GM21576 (cell line): ENCODE results near the gene TMEM121B.

Experiments used
- ATAC-seq: cut with Tn5 transposase; IDR thresholded peaks from one replicate; pipeline ENCODE4 v1.9.1; 2021; ENCODE audit warnings: mild to moderate bottlenecking, moderate library complexity; ENCODE audit not compliant: unreplicated experiment

TMEM121B gene

DNA sequence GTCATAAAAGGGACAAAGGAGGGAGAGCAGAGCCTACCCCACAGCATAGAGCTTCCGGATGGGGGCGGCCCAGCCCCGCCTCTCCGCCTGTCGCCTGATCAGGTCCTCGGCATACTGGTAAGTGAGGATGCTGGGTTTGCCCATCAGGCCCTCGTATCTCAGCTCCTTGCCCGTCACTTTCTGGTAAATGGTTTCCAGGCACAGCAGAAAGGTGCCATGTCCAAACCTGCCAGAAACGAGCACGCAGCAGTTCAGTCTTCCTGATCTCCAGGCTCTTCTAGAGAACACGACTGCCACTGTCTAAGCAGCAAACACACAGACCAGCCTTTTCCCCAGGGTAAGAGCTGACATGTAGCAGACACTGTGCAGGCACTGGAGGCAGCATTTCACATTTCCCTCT is 17.4 kb upstream of the TMEM121B start:
- no peak for ATAC-seq

- ATAC-seq, result no peak
Measured at GRCh38 chr22:17137861-17138425, 16.8 kb upstream of the TMEM121B start.

- no peak for ATAC-seq
Measured at GRCh38 chr22:17137170-17137569, 16.0 kb upstream of the TMEM121B start.

- ATAC-seq, result no peak
Measured at GRCh38 chr22:17135153-17135760, 14.1 kb upstream of the TMEM121B start.

- ATAC-seq, result no peak
Measured at GRCh38 chr22:17133137-17133536, 12.0 kb upstream of the TMEM121B start.

DNA sequence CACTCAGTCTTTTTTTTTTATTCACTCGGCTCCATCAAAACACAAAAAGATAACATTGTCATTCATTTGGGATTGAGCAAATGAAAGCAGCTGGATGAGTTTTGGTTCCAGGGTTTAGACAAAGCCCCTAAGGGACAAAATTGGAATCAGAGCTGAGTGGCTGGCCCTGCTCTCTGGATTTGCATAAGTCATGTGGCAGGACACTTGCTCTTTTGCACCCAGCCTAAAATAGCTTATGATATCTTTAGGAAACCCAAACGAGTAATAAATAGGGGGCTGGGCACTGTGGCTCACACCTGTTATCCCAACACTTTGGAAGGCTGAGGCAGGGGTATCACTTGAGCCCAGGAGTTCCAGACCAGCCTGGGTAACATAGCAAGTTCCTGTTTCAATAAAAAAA is 11.0 kb upstream of the TMEM121B start:
- no peak for ATAC-seq

- no peak for ATAC-seq
Measured at GRCh38 chr22:17131686-17132085, 10.5 kb upstream of the TMEM121B start.

DNA sequence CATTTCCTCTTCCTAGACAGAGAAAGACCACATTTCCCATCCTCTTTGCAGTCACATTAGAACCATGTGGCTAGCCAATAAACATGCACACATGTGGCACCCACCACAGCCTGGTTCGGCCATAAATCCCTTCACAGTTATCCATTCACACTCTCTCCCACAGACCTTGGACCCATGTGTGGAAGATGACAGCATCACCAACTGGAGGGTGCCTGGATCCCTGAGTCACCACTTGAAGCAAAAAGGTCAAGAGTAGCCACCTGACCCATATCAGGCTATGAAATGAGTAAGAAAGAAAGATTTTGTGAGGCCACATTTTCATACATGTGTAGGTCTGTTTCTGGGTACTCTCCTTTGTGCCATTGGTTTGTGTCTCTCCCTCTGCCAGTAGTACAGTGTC is 9.0 kb upstream of the TMEM121B start:
- no peak for ATAC-seq

GRCh38 chr22:17120711-17121232 is 388 bp downstream of the TMEM121B start:
- ATAC-seq, result no peak

GRCh38 chr22:17120281-17120680 is 879 bp downstream of the TMEM121B start:
- no peak for ATAC-seq

DNA sequence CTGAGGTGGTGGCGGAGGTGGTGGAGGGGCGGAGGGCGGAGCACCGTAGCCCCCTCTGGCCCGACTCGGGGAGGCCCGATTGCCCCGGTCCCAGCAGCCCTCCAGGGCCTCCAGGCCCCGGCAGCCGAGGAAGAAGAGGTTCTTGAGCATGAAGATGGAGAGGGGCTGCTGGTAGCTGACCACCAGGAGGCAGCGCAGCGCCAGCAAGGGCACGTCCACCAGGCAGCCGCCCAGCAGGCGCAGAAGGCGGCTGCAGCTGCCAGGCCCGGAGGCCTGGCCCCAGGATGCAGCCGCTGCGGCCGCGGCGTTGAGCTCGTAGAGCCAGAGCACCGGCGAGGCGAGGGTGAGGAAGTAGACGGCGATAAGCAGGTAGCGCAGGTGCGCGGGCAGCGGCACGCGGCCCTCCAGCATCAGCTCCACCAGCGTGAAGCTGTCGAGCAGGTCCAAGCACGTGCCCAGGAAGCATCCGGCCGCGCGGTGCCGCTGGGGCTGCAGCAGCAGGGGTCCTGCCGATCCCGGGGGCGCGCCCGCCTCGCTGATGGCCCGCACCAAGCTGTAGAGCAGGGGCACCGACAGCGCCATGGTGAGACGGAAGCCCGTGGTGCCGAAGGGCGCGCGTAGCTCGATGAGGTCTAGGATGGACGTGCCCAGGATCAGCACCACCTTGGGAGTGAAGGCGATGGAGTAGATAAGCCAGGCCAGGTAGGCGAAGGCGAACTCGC is 1.5 kb downstream of the TMEM121B start:
- ATAC-seq, result no peak

- ATAC-seq, result no peak
Measured at GRCh38 chr22:17118342-17118741, 2.8 kb downstream of the TMEM121B start.

DNA sequence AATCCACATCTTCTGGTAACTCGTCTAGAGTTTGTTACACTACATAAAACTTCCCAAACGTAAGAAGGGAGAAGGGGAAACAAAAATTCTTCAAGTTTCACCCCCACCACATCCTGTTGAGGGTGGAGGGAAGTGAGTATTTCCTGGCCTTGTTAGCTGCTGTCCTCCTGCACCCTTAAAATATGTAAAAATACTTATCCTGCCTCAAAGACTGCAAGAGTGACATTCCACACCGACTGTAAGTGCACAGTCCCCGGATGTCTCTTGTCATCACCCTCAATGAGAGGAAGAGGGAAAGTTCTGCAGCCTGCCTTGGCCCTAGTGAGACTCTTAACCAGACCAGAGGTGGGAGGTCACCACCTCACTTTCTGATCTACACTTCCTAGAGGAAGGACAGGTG is 3.3 kb downstream of the TMEM121B start:
- ATAC-seq, result no peak

DNA sequence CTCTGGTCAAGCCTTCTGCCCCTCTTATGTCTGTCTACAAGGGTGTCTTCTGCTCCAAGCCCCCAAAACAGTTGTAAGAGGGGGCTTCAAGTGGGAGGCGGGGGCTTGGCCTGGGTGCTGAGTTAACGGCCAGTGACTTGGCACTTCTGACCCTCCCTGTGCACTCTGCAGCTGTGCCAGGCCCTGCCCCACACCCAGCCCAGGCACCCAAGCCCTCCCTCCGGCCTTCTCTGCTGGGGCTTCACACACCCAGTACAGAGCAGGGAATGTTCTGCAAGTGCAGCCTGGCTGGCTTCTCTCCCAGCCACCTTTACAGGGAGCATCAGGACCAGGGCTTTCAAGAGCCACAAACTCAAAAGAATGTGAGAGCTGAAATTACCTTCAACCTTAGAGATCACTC is 3.8 kb downstream of the TMEM121B start:
- no peak for ATAC-seq

DNA sequence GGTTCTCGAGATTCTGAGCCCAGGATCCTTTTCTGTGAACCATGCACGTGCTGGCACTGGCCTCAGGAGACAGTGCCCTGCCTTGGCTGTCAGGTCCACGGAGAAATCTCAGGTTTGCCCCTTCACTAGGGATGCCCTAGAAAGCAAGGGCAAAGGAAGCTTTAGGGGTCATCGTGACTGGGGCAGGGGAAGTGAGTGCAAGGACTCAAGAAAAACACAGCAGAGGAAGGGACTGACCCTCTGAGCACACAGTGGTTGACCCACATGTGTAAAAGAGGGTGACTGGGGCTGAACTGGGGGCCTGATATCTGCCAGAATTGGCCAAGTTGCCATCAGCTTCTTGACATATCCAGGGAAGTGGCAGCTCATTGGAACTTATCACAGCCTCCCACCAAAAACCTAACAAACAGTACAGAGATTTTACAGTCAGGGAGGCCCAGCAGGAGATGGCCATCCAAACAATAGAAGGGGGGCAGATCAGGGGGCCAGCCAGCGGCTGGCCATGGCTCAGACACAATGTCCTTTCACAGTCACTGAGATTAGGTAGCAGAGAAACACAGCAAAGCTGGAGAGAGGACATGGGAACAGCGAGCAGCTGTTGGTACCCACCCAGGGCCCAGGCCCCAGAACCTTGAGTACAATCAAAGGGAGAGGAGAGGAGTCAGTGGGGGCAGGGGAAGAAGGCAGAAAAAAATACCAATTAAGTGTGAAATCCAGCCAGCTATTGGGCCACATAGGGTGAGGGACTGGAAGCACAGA is 4.4 kb downstream of the TMEM121B start:
- ATAC-seq, result no peak

DNA sequence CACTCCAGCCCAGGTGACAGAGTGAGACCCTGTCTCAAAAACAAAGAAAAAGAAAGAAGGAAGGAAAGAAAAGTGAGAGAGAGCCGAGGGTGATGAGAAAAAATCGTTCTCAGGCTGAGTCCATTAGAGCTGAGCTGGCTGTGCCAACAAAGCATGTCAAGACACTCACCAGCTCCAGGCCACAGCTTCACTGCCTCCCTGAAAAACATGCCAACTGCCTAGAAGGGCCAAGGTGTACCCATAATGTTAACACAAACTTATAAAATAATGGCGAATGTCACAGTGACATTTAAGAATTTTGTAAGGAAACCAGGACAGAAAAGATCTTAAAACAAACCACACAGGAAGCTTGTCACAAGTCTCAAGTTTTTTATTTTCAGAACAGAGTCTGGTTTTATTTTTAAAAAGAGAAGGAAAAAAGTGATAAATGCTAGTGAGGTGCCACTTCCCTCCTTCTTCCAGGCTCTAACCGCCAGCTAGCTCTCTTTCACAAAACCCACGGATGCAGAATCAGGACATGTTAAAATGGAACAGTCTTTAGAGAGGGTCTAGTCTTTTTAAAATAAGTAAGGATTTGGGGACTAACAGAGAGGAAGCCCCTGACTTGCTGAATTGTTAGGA is 5.1 kb downstream of the TMEM121B start:
- ATAC-seq, result no peak

DNA sequence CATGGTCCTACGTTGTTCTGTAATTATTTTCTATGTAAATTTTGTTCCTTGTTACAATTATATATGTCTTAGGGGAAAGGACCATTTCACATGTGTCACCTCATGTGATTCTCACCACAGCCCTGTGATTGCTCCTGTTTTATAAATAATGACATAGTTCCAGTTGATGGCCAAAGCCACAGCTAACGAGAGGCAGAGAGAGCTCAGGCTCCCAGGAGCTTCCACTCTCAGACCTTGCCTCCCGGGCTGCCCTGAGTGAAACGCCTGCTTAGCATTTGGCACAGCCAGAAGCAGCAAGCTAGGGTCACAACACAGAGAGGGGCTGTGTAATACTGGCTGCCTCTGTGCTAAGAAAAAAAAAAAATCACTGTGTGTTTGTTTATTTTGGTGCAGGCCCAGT is 5.9 kb downstream of the TMEM121B start:
- ATAC-seq, result no peak

GRCh38 chr22:17114898-17115235 is 6.3 kb downstream of the TMEM121B start:
- ATAC-seq, result no peak

DNA sequence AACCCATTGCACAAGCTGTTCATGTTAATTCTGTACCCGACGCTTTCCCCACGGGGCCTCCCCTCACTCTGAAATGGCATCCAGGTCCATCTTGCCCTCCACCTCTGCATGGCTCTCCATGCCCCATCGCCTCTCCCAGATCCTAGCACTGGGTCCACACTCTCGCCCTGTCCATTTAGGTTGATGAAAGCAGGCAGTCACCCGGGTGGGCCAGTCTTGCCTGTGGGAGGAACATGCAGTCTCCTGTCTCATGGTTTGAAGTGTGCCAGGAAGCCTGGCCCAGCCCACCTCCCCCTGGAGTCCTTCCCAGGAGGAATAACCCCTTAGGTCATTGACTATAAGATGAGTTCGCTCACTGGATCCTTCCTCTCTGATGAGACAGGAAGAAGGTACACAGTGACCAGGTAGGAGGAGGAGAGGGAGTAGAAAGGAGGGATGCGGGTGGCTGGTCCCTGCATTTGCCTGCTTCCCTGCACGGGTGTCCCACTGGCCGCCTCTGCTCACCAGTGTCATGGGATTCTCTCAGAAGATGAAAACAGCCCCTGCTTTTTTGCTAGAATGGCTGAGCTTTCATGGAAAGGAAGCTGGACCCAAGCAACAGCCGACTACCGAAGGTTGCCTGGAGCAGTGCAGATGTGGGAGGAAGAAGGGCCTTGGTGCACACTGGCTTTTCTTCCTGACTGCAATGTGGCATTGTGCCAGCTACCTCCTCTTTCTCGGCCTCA is 6.8 kb downstream of the TMEM121B start:
- ATAC-seq, result no peak

DNA sequence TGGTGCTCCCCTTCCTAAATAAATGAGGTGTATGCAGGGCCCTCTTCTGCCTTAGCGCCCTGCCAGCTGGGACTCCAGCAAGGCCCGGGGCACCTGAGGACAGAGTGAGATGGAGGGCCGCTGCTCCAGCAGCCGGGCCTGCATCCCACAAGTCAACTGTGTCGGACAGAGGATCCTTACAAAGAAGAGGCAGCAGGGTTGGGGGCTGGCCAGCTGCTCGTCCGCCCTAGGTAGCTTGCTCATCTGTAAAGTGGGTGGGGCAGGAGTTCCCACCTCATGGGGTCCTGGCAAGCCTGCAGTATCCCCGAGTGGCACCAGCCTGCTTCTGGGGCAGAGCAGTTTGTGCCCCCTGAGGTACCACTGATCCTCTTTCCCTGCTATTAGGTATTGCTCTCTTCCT is 7.6 kb downstream of the TMEM121B start:
- no peak for ATAC-seq
